ENCODE results near the gene KRTAP5-2. TPM values are rescaled to one million over a fixed set of nuclear protein-coding genes. Genes with fewer than 3 reads are reported as not detected.

The KRTAP5-2 gene
- total and polyA plus RNA-seq, 2 of the 8 experiments (the other 6 are each of a cell fraction or from before 2014, with no cell fraction given): not detected

GRCh38 chr11:1572197-1573076 lies 25.7 kb downstream of the KRTAP5-2 start, which contains the start of gene DUSP8 (continued):
- TF ChIP-seq, protein P1, sequence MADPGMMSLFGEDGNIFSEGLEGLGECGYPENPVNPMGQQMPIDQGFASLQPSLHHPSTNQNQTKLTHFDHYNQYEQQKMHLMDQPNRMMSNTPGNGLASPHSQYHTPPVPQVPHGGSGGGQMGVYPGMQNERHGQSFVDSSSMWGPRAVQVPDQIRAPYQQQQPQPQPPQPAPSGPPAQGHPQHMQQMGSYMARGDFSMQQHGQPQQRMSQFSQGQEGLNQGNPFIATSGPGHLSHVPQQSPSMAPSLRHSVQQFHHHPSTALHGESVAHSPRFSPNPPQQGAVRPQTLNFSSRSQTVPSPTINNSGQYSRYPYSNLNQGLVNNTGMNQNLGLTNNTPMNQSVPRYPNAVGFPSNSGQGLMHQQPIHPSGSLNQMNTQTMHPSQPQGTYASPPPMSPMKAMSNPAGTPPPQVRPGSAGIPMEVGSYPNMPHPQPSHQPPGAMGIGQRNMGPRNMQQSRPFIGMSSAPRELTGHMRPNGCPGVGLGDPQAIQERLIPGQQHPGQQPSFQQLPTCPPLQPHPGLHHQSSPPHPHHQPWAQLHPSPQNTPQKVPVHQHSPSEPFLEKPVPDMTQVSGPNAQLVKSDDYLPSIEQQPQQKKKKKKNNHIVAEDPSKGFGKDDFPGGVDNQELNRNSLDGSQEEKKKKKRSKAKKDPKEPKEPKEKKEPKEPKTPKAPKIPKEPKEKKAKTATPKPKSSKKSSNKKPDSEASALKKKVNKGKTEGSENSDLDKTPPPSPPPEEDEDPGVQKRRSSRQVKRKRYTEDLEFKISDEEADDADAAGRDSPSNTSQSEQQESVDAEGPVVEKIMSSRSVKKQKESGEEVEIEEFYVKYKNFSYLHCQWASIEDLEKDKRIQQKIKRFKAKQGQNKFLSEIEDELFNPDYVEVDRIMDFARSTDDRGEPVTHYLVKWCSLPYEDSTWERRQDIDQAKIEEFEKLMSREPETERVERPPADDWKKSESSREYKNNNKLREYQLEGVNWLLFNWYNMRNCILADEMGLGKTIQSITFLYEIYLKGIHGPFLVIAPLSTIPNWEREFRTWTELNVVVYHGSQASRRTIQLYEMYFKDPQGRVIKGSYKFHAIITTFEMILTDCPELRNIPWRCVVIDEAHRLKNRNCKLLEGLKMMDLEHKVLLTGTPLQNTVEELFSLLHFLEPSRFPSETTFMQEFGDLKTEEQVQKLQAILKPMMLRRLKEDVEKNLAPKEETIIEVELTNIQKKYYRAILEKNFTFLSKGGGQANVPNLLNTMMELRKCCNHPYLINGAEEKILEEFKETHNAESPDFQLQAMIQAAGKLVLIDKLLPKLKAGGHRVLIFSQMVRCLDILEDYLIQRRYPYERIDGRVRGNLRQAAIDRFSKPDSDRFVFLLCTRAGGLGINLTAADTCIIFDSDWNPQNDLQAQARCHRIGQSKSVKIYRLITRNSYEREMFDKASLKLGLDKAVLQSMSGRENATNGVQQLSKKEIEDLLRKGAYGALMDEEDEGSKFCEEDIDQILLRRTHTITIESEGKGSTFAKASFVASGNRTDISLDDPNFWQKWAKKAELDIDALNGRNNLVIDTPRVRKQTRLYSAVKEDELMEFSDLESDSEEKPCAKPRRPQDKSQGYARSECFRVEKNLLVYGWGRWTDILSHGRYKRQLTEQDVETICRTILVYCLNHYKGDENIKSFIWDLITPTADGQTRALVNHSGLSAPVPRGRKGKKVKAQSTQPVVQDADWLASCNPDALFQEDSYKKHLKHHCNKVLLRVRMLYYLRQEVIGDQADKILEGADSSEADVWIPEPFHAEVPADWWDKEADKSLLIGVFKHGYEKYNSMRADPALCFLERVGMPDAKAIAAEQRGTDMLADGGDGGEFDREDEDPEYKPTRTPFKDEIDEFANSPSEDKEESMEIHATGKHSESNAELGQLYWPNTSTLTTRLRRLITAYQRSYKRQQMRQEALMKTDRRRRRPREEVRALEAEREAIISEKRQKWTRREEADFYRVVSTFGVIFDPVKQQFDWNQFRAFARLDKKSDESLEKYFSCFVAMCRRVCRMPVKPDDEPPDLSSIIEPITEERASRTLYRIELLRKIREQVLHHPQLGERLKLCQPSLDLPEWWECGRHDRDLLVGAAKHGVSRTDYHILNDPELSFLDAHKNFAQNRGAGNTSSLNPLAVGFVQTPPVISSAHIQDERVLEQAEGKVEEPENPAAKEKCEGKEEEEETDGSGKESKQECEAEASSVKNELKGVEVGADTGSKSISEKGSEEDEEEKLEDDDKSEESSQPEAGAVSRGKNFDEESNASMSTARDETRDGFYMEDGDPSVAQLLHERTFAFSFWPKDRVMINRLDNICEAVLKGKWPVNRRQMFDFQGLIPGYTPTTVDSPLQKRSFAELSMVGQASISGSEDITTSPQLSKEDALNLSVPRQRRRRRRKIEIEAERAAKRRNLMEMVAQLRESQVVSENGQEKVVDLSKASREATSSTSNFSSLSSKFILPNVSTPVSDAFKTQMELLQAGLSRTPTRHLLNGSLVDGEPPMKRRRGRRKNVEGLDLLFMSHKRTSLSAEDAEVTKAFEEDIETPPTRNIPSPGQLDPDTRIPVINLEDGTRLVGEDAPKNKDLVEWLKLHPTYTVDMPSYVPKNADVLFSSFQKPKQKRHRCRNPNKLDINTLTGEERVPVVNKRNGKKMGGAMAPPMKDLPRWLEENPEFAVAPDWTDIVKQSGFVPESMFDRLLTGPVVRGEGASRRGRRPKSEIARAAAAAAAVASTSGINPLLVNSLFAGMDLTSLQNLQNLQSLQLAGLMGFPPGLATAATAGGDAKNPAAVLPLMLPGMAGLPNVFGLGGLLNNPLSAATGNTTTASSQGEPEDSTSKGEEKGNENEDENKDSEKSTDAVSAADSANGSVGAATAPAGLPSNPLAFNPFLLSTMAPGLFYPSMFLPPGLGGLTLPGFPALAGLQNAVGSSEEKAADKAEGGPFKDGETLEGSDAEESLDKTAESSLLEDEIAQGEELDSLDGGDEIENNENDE (IDR thresholded peaks at IDR 0.05; ENCODE audit: insufficient replicate concordance, low read length): no peak
- no peak for TF ChIP-seq EZH2 (IDR thresholded peaks at IDR 0.05; ENCODE audit: low read depth, low read length, severe bottlenecking)
- no peak for TF ChIP-seq BCL11A (IDR thresholded peaks at IDR 0.05; ENCODE audit: low read depth in 2 of 2, low read length in 2 of 2)
- TF ChIP-seq JUND (IDR thresholded peaks at IDR 0.05; ENCODE audit: low read length): peak; percentile 84; the same call in 1 of the 2 replicates
- TF ChIP-seq SIN3A (conservative IDR thresholded peaks at IDR 0.05 in 1 of 2, IDR thresholded peaks at IDR 0.05 in 1 of 2; ENCODE audit: low read depth in 1 of 2, low read length in 2 of 2): no peak
- TF ChIP-seq SRF (IDR thresholded peaks at IDR 0.05; ENCODE audit: low read depth, low read length): no peak
- no peak for TF ChIP-seq MAX (IDR thresholded peaks at IDR 0.05)
- no peak for TF ChIP-seq PHF8 (conservative IDR thresholded peaks at IDR 0.05; ENCODE audit: low read depth, low read length)

Data from H1 (cell line).